HFFc6 (cell line): Measurements from ENCODE around the gene CEND1. TPM values are rescaled to one million over a fixed set of nuclear protein-coding genes. Genes with fewer than 3 reads are reported as not detected.

Source experiments
- DNase-seq: peaks from one replicate; pipeline ENCODE4 v3.0.0-alpha.2; 2018
- H3K27ac Mint-ChIP-seq: 2 replicates; pipeline ENCODE4 v1.8.0; 2020; ENCODE audit warnings: mild to moderate bottlenecking, mixed read lengths
- H3K27me3 Mint-ChIP-seq: 2 replicates; pipeline ENCODE4 v1.8.0; 2021; ENCODE audit warnings: mild to moderate bottlenecking, moderate library complexity, mixed read lengths; ENCODE audit not compliant: insufficient read depth
- H3K36me3 Mint-ChIP-seq: 2 replicates; pipeline ENCODE4 v1.8.0; 2021; ENCODE audit warnings: low read depth, mixed read lengths
- H3K4me1 Mint-ChIP-seq: 2 replicates; pipeline ENCODE4 v1.8.0; 2020; ENCODE audit warnings: low read depth, mixed read lengths
- H3K4me3 Mint-ChIP-seq: 2 replicates; pipeline ENCODE4 v1.8.0; 2020; ENCODE audit warnings: mild to moderate bottlenecking, moderate library complexity, mixed read lengths
- H3K9me3 Mint-ChIP-seq: 2 replicates; pipeline ENCODE4 v1.8.0; 2020; ENCODE audit warnings: mild to moderate bottlenecking, mixed read lengths
- total RNA-seq, 6 experiments: library from RNA; stranded (reverse); fragmentation: NEBNext Ultra II Directional; extraction: Animal tissue kit (Norgen Biotek cat#: 25700); gene quantifications; 2 replicates in 1 of 6; 3 replicates in 5 of 6; pipeline ENCODE4 v1.2.3, GENCODE V29; 2021
- TF ChIP-seq, protein P1 (sequence below): fragments of 200-600 bp; sonication (generic); IDR thresholded peaks from 2 replicates; pipeline ENCODE4 v1.5.0; 2021; ENCODE audit warnings: antibody characterized with exemption, mild to moderate bottlenecking

CEND1 gene
- total RNA-seq, 6 experiments from 2014 or later = 8.2 to 12.2 (median 11.0) TPM

DNA sequence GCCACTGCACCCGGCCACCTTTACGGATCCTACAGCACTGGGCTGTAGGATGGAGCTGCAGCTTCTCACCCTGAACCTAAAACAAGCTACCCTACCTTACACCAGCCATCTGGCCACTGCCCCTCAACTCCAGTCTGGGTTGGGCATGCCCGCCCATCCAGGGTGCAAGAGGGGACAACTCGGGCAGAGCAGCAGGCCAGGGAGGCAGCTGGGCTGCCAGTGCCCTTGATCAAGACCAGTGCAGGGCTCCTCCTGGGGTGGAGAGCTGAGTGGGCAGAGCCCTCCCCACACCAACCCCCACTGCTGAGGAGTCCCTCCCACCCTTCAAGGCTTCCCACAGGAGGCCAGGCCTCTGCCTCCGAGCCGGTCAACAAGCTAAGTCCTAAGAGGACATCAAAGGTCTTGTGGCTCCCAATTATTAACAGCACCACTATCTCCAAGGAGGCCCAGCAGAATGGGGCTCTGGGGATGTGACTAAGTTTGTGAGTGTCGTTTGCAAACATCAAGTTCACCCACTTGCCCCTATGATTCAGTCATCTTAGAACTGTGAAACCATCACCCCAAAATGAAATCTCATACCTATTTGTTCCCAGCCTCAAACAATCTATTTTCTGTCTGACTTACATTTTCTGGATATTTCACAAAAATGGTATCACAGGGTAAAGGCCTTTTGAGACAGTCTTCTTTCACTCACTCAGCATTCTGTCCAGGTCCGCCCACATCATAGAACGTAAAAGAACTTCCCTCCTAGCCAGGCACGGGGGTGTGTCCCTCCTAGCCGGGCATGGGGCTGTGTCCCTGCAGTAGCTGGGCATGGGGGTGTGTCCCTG lies 23.6 kb downstream of the CEND1 start:
- H3K27ac Mint-ChIP-seq = peak overlapping the region; percentile 23; the same call in 1 of the 2 replicates
- H3K36me3 Mint-ChIP-seq = peaks cover 8% of the 10 kb centered on the region; the same call in 1 of the 2 replicates
- no peak overlapping the region for H3K4me3 Mint-ChIP-seq
- DNase-seq = no peak
- no peaks in the 10 kb centered on the region; the same call in 1 of the 2 replicates for H3K9me3 Mint-ChIP-seq
- TF ChIP-seq, protein P1, sequence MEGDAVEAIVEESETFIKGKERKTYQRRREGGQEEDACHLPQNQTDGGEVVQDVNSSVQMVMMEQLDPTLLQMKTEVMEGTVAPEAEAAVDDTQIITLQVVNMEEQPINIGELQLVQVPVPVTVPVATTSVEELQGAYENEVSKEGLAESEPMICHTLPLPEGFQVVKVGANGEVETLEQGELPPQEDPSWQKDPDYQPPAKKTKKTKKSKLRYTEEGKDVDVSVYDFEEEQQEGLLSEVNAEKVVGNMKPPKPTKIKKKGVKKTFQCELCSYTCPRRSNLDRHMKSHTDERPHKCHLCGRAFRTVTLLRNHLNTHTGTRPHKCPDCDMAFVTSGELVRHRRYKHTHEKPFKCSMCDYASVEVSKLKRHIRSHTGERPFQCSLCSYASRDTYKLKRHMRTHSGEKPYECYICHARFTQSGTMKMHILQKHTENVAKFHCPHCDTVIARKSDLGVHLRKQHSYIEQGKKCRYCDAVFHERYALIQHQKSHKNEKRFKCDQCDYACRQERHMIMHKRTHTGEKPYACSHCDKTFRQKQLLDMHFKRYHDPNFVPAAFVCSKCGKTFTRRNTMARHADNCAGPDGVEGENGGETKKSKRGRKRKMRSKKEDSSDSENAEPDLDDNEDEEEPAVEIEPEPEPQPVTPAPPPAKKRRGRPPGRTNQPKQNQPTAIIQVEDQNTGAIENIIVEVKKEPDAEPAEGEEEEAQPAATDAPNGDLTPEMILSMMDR = no peak
- peaks cover 16% of the 10 kb centered on the region for H3K27me3 Mint-ChIP-seq
- peaks cover 17% of the 10 kb centered on the region for H3K4me1 Mint-ChIP-seq

DNA sequence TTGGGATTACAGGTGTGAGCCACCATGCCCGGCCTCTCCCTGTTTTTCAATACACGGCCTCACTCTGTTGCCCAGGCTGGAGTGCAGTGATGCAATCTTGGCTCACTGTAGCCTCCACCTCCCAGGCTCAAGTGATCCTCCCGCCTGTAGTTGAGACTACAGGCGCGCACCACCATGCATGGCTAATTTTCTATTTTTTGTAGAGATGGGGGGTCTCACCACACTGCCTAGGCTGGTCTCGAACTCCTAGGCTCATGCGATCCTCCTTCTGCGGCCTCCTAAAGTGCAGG lies 24.1 kb downstream of the CEND1 start:
- H3K27ac Mint-ChIP-seq = peak overlapping the region; percentile 40; the same call in 1 of the 2 replicates
- H3K9me3 Mint-ChIP-seq = no peaks in the 10 kb centered on the region; the same call in 1 of the 2 replicates
- peaks cover 17% of the 10 kb centered on the region for H3K4me1 Mint-ChIP-seq
- peaks cover 16% of the 10 kb centered on the region for H3K27me3 Mint-ChIP-seq
- no peak for DNase-seq
- peaks cover 8% of the 10 kb centered on the region; the same call in 1 of the 2 replicates for H3K36me3 Mint-ChIP-seq
- no peak overlapping the region for H3K4me3 Mint-ChIP-seq
- TF ChIP-seq, protein P1 = no peak

DNA sequence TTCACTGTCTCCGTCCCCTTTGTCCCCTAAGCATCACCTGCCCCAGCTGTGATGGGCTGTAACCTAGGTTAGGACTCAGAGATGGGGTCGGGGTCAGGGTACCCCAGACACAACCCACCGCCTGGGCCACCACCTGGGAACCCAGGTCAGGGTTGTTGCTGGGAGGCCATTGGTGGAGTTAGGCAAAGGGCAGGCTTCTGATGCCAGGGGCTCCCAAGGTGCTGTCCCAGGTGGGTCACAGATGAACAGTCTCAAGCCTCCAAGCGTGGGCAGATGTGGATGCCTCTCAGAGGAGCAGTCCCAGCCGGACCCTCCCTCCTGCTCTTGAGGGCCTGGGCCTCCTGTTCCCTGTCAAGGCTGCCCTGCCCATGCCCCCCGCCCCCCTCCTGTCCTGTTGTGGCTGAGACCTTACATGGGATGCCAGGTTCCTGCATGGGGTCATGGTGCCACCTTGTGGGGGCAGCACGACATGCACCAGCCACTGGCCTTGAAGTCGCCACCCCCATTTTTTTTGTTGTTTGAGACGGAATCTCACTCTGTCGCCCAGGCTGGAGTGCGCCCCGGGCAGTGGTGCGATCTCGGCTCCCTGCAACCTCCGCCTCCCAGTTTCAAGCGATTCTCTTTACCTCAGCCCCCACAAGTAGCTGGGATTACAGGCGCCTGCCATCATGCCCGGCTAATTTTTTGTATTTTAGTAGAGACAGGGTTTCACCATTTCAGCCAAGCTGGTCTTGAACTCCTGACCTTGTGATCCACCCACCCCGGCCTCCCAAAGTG lies 24.7 kb downstream of the CEND1 start:
- Mint-ChIP-seq H3K9me3 (no peaks in the 10 kb centered on the region; the same call in 1 of the 2 replicates), H3K27me3 (peaks cover 16% of the 10 kb centered on the region), H3K4me3 (no peak overlapping the region; the same call in 1 of the 2 replicates), H3K27ac (peak overlapping the region; percentile 65), H3K36me3 (peaks cover 8% of the 10 kb centered on the region; the same call in 1 of the 2 replicates), H3K4me1 (peaks cover 17% of the 10 kb centered on the region)
- TF ChIP-seq, protein P1 = peak; percentile 80
- peak; percentile 44 for DNase-seq

DNA sequence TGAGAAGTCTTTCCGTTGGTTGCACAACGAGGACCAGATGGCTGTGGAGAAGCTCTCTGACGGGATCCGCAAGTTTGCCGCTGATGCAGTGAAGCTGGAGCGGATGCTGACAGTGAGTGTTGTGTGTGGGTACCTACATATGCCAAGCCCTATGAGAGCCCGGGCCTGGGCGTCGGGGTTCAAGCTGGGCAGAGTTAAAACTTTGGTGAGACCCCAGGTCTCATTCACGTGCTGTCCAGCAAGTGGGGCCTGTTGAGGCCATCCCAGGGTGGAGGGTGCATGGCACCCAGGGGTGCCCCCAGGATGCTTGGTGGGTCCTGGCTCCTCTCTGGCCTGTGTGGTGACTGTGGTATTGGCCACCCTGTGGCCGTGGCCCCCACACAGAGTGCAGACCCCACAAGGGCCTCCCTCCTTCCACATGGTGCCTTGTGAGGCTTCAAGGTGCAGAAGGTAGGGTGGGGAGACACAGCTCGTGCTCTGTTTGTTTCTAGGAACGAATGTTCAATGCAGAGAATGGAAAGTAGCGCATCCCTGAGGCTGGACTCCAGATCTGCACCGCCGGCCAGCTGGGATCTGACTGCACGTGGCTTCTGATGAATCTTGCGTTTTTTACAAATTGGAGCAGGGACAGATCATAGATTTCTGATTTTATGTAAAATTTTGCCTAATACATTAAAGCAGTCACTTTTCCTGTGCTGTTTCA lies 25.4 kb downstream of the CEND1 start:
- no peak for DNase-seq
- Mint-ChIP-seq H3K9me3 (no peaks in the 10 kb centered on the region; the same call in 1 of the 2 replicates), H3K4me3 (no peak overlapping the region; the same call in 1 of the 2 replicates), H3K4me1 (peaks cover 17% of the 10 kb centered on the region), H3K36me3 (peaks cover 8% of the 10 kb centered on the region; the same call in 1 of the 2 replicates), H3K27me3 (peaks cover 16% of the 10 kb centered on the region), H3K27ac (peak overlapping the region; percentile 65)
- TF ChIP-seq, protein P1 = no peak
